Small intestine (tissue), 7 donors: Measurements from ENCODE around the gene ZBTB46. TPM values are rescaled to one million over a fixed set of nuclear protein-coding genes. Genes with fewer than 3 reads are reported as not detected.

Experiments used
- DNase-seq, 2 donors: peaks; one replicate each; pipeline versions ENCODE4 v3.0.0 to v3.0.0-alpha.2; 2013
- FAIRE-seq: peaks from 2 replicates; lab custom pipeline; 2012; peaks lifted over from hg19 to GRCh38; lab: Jason Lieb, UNC
- H3K27ac ChIP-seq, 3 donors: one replicate each; pipeline ENCODE4 v1.5.1; 2013; ENCODE audit warnings: low read length in 2 of 3, mild to moderate bottlenecking in 2 of 3, control low read depth in 1 of 3, inconsistent platforms in 1 of 3, low read depth in 1 of 3, moderate library complexity in 1 of 3
- H3K27me3 ChIP-seq, 3 donors: one replicate each; pipeline ENCODE4 v1.6.1; 2013; ENCODE audit warnings: low read length in 3 of 3, inconsistent platforms in 1 of 3; ENCODE audit not compliant: control insufficient read depth in 3 of 3, insufficient read depth in 3 of 3
- H3K36me3 ChIP-seq, 3 donors: one replicate each; pipeline ENCODE4 v1.6.1; 2013; ENCODE audit warnings: low read length in 3 of 3, inconsistent platforms in 1 of 3, low read depth in 1 of 3, mild to moderate bottlenecking in 1 of 3, moderate library complexity in 1 of 3; ENCODE audit not compliant: control insufficient read depth in 3 of 3, insufficient read depth in 2 of 3
- H3K4me1 ChIP-seq, 3 donors: one replicate each; pipeline ENCODE4 v1.6.1; 2013; ENCODE audit warnings: low read length in 2 of 3, inconsistent platforms in 1 of 3, low read depth in 1 of 3, mild to moderate bottlenecking in 1 of 3, moderate library complexity in 1 of 3; ENCODE audit not compliant: control insufficient read depth in 3 of 3, insufficient read depth in 2 of 3
- H3K4me3 ChIP-seq, 3 donors: one replicate each; pipeline ENCODE4 v1.5.1; 2013; ENCODE audit warnings: low read length in 3 of 3, control low read depth in 1 of 3, inconsistent platforms in 1 of 3, low read depth in 1 of 3, mild to moderate bottlenecking in 1 of 3, moderate library complexity in 1 of 3
- H3K9me3 ChIP-seq, 2 donors: one replicate each; pipeline ENCODE4 v1.6.1; 2013; ENCODE audit warnings: low read depth in 1 of 2, low read length in 1 of 2; ENCODE audit not compliant: control insufficient read depth in 2 of 2, insufficient read depth in 1 of 2
- WGBS, 3 donors: extraction: QIAGEN DNeasy Blood & Tissue Kit; methylation state at CpG; one replicate each; pipeline ENCODE4 v1.1.7; 2013; 5-methylcytosine and 5-hydroxymethylcytosine counted together
- polyA plus RNA-seq, 4 donors: library from polyadenylated mRNA; stranded (reverse) in 3 of 4; unstranded in 1 of 4; fragments of 200-250 nt in 3 of 4; fragments of 120-200 nt in 1 of 4; gene quantifications; one replicate each; pipeline versions ENCODE4 v1.2.1 to v1.2.3, GENCODE V29; 2013
- donor health status: healthy with polysubstance abuse.
- donor health status: control.
- donor health status: control.
- donor health status: Bipolar disorder and iron deficiency.
- donor health status: healthy.

ZBTB46 gene
- polyA plus RNA-seq, 4 donors, result 1.1 to 3.1 (median 2.6) TPM; not detected in 1

DNA sequence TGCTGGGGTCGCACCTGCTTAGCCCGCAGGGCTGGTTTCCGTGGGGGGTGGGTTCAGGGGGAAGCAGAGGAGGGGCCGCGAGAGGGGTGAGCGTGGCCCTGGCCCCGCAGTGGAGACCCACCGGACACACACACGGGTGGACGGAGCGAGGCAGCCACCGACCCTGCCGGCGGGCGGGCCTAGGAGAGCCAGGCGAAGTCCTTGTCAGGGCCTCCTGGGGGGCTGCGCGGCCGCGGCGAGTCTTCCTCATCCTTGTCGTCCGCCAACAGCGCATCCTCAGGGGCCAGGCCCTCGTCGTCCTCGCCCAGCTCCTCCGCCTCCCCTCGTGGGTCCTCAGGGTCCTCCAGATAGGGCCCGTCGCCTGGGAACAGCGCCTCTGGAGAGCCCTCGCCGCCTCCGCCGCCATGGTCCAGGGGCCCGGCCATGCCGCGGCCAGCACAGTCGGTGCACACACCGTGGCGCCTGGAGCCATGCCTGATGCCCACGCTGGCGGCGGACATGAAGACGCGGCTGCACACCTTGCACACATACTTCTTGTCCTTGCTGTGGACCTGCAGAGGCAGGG is 84.2 kb downstream of the ZBTB46 start:
- Histone ChIP-seq H3K9me3 (no peaks in the 10 kb centered on the region), H3K27ac (no peak overlapping the region), H3K4me1 (peaks cover 0 to 4% (median 0%) of the 10 kb centered on the region in 3 donors), H3K27me3 (no peaks in the 10 kb centered on the region), H3K4me3 (no peak overlapping the region), H3K36me3 (peaks cover 0 to 42% (median 0%) of the 10 kb centered on the region in 3 donors)
- DNase-seq (no peak), FAIRE-seq (no peak)
- 92 to 94% (median 93%) methylated on average over 32 to 47 of the region's 47 CpGs for WGBS, 3 donors

DNA sequence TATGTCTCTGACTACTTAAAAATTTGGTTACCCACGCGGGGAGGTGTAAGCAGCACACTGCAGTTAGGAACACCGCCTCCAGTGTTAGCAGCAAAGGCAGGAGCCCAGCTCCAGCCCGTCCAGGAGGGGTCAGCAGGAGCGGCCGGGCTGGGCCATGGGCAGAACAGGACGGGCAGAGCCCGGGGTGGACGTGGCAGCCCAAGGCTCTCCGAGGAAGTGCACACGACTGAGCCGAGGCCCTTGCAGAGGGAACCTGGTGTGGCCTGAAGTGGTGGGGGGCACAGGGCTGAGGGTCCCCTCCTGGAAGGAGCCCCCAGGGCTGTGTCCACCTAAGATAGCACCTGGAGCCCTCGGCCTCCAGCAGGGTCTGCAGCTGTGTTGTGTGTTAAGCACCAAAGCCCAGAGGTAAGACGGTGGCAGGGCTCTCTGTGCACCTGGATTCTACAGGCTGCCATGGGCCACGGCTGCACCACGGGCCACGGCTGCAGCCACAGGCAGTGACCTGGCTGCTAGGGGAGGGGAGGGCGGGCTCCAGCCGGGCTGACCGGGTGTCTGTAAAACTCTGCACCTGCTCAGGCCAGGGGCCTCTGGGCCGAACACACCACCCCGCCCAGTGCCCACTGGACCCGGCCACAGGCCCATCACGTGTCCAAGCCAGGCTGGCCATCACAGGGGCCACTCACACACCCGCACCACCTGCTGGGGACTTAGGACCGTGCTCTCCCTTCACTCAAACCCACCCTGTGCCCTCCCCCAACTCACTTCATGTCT is 84.9 kb downstream of the ZBTB46 start:
- FAIRE-seq, result no peak
- 74 to 88% (median 80%) methylated on average over 24 to 26 of the region's 26 CpGs for WGBS, 3 donors
- H3K27ac ChIP-seq, result no peak overlapping the region
- peaks cover 0 to 48% (median 0%) of the 10 kb centered on the region in 3 donors for H3K36me3 ChIP-seq
- H3K4me3 ChIP-seq, result no peak overlapping the region
- H3K27me3 ChIP-seq, result no peaks in the 10 kb centered on the region
- H3K9me3 ChIP-seq, result no peaks in the 10 kb centered on the region
- H3K4me1 ChIP-seq, result peaks cover 0 to 11% (median 0%) of the 10 kb centered on the region in 3 donors
- DNase-seq, result no peak

DNA sequence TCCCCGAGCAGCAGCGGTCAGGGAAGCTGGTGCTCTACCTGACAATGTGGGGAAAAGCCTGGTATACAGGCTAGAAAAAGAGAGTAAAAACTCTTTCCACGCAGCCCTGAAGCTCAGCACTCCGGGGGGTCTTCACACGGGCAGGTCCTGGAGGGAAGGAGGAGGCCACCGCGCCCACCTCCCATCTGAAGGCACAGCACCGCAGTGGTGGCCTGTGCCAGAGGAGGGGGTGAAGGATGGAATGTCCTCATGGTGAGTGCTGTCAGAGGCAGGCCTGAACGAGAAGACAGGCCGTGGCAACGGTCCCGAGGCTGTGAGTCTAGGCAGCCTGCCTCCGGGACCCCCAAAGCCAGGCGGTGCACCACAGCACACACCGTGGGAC is 85.6 kb downstream of the ZBTB46 start:
- H3K36me3 ChIP-seq, result peaks cover 0 to 49% (median 0%) of the 10 kb centered on the region in 3 donors
- no peak overlapping the region for H3K4me3 ChIP-seq
- H3K27me3 ChIP-seq, result no peaks in the 10 kb centered on the region
- WGBS, 3 donors, result 80 to 90% (median 83%) methylated on average over 14 to 15 of the region's 15 CpGs
- no peak for FAIRE-seq
- no peaks in the 10 kb centered on the region for H3K9me3 ChIP-seq
- peaks cover 0 to 14% (median 0%) of the 10 kb centered on the region in 3 donors for H3K4me1 ChIP-seq
- DNase-seq, result no peak
- no peak overlapping the region for H3K27ac ChIP-seq

DNA sequence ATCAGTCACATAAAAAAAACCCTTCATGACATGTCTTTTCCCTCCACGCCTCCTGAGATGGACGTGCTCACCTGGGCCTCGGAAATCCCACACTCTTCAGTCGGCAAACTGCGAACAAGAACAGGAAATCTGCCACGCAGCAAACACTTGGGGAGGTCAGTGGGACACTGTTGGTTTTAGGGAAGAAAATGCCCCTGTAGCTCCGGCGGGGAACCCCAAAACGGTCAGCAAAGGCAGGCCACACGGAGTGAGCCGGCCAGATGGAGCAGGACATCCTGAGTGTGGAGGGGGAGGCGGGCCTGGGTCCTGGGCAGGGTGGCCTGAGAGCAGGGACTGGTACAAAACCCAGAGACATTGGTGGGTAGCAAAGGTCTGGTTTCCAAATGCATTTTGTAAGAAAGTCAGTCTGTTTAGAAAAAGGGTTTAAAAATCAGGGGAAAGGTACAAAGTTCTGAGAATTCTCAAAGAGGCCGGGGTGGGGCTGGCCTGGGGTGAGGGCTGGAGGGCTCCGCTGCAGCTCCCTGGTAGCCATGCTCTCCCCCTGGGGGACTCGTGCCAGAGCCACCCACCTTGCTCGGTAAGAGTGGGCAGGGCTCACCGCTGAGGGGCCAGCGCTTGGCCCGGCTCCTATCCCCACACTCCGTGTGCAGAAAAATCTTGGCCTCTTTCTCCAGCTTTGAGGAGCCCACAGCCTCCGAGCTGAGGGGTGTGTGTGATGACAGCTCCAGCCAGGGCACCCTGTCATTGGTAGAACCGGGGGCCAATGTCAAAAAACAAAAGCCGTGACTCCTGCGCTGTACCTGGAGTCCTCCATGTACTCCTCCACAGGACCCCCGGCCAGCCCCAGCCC is 86.3 kb downstream of the ZBTB46 start:
- DNase-seq, result no peak
- H3K27ac ChIP-seq, result no peak overlapping the region
- no peaks in the 10 kb centered on the region for H3K9me3 ChIP-seq
- 59 to 78% (median 77%) methylated on average over 25 of the region's 25 CpGs for WGBS, 3 donors
- no peak overlapping the region for H3K4me3 ChIP-seq
- FAIRE-seq, result no peak
- H3K27me3 ChIP-seq, result no peaks in the 10 kb centered on the region
- H3K4me1 ChIP-seq, result peaks cover 0 to 14% (median 0%) of the 10 kb centered on the region in 3 donors
- H3K36me3 ChIP-seq, result peaks cover 0 to 47% (median 0%) of the 10 kb centered on the region in 3 donors

DNA sequence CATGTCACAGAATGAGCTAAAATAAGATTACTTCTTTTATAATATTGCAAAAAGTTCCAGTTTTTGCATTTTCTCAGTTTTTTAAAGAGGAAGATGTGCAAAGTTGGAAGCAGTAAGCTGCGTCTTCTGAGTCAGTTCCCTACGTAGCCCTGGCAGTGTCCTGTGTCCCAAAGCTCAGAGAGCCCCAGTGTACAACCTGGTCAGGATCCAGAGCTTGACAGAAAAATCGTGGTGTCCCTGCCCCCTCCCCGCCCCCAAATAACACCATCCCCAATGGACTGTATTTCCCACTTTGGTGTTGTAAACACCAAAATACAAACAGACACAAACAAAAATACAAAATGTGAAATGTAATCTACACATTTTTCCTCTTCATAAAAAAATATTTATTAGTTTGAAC is 86.9 kb downstream of the ZBTB46 start:
- no peaks in the 10 kb centered on the region for H3K27me3 ChIP-seq
- peaks cover 0 to 14% (median 0%) of the 10 kb centered on the region in 3 donors for H3K4me1 ChIP-seq
- WGBS, 3 donors, result 70 to 77% (median 73%) methylated on average over 4 of the region's 4 CpGs
- H3K27ac ChIP-seq, result no peak overlapping the region
- H3K9me3 ChIP-seq, result no peaks in the 10 kb centered on the region
- no peak for FAIRE-seq
- H3K4me3 ChIP-seq, result no peak overlapping the region
- peaks cover 0 to 45% (median 0%) of the 10 kb centered on the region in 3 donors for H3K36me3 ChIP-seq
- DNase-seq, result no peak

DNA sequence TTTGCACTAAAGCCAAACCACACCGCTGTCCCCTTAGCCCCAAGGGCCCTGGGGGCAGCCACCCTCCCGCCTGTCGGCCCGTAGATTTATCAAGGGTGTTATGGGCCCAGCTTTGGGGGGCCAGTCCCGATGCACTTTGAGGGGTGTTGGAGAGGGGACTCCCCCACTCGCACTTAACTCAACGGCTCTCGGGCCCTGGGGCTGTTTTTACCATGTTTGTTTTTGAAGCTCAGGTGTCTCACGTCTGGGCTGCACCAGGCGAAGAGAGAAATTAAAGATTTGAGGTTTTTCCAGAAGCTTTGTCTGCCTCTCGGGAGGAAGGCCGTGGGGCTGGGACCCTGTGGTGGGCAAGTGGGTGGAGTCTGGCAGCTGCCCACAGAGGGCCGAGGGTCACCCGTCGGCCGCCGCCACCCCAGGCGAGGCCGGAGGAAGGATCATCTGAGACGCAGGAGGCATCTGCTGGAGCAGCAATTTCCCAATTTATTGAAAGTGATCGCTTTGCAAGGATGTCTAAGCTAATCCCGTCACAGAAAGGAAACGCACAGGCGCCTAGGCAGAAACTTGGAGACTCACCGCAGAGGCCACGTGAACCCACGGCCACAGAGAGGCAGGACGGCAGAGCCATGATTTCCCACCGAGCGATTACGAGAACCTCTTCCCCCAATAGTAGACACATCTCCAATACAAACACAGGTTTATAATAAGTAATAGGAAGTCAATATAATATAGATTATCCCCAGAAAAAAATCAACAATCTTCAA is 87.7 kb downstream of the ZBTB46 start:
- FAIRE-seq, result no peak
- H3K36me3 ChIP-seq, result peaks cover 0 to 45% (median 0%) of the 10 kb centered on the region in 3 donors
- no peak for DNase-seq

DNA sequence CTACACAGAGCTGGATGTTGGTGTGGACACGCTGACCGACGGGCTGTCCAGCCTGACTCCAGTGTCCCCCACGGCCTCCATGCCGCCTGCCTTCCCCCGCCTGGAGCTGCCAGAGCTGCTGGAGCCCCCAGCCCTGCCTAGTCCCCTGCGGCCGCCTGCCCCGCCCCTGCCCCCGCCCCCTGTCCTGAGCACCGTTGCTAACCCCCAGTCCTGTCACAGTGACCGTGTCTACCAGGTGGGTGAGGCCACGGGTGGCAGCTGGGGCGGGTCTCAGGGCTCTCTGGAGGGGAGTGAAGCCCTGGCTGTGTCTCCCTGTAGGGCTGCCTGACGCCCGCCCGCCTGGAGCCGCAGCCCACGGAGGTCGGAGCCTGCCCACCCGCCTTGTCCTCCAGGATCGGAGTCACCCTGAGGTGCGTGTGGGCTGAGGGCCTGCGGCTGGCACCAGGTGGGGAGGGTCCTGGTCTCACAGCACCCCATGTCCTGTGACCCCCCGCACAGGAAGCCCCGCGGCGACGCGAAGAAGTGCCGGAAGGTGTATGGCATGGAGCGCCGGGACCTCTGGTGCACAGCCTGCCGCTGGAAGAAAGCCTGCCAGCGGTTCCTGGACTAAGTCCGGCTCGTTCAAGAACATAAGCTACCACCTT is 88.6 kb downstream of the ZBTB46 start:
- H3K36me3 ChIP-seq, result peaks cover 0 to 45% (median 0%) of the 10 kb centered on the region in 3 donors
- no peak overlapping the region for H3K27ac ChIP-seq
- no peaks in the 10 kb centered on the region for H3K9me3 ChIP-seq
- no peak for FAIRE-seq
- H3K4me3 ChIP-seq, result no peak overlapping the region
- no peaks in the 10 kb centered on the region for H3K27me3 ChIP-seq
- no peak for DNase-seq
- 90 to 93% (median 90%) methylated on average over 31 to 37 of the region's 37 CpGs for WGBS, 3 donors
- peaks cover 1 to 27% (median 4%) of the 10 kb centered on the region in 3 donors for H3K4me1 ChIP-seq

More for the DNA sequence above, 87.7 kb downstream of the ZBTB46 start:
- WGBS, 3 donors, result 89 to 91% (median 90%) methylated on average over 31 of the region's 31 CpGs
- no peak overlapping the region for H3K27ac ChIP-seq
- H3K9me3 ChIP-seq, result no peaks in the 10 kb centered on the region
- no peaks in the 10 kb centered on the region for H3K27me3 ChIP-seq
- H3K4me1 ChIP-seq, result peaks cover 0 to 22% (median 2%) of the 10 kb centered on the region in 3 donors
- no peak overlapping the region for H3K4me3 ChIP-seq
